HepG2 (cell line): ENCODE measurements around the gene LRRC45. TPM values are rescaled to one million over a fixed set of nuclear protein-coding genes. Genes with fewer than 3 reads are reported as not detected.

ENCODE experiments used
- DMAP1 ChIP-seq: IDR thresholded peaks from 2 replicates; pipeline ENCODE4 v1.6.1; 2016
- FOXJ3 ChIP-seq: sonication (generic); formaldehyde crosslinking; IDR thresholded peaks from 2 replicates; pipeline ENCODE4 v1.4.0; 2020; ENCODE audit warnings: missing genetic modification reagents, mild to moderate bottlenecking, borderline replicate concordance
- FOXK1 ChIP-seq: sonication (generic); formaldehyde crosslinking; IDR thresholded peaks from 2 replicates; pipeline ENCODE4 v1.4.0; 2020; ENCODE audit warnings: low read depth, missing genetic modification reagents, borderline replicate concordance
- GPBP1L1 ChIP-seq: sonication (generic); formaldehyde crosslinking; IDR thresholded peaks from 2 replicates; pipeline ENCODE4 v1.5.0; 2020; ENCODE audit warnings: mild to moderate bottlenecking, missing genetic modification reagents
- HMGA1 ChIP-seq: sonication (generic); formaldehyde crosslinking; conservative IDR thresholded peaks from 2 replicates; pipeline ENCODE4 v1.4.0; 2020; ENCODE audit warnings: missing genetic modification reagents
- NFE2L2 ChIP-seq: fragments of 150-350 bp; IDR thresholded peaks from 2 replicates; pipeline ENCODE4 v1.6.1; 2014; ENCODE audit warnings: low read length
- PCBP1 ChIP-seq: fragments of 200-400 bp; formaldehyde crosslinking; IDR thresholded peaks from 2 replicates; pipeline ENCODE4 v1.6.1; 2017; ENCODE audit warnings: mild to moderate bottlenecking, low read depth, low read length, borderline replicate concordance
- PLSCR1 ChIP-seq: sonication (generic); formaldehyde crosslinking; IDR thresholded peaks from 2 replicates; pipeline ENCODE4 v1.5.0; 2020; ENCODE audit warnings: missing genetic modification reagents, mild to moderate bottlenecking, borderline replicate concordance
- POLR2A ChIP-seq, 2 experiments: IDR thresholded peaks; 2 replicates each; pipeline ENCODE4 v1.6.1; 2011; ENCODE audit warnings: low read depth in 2 of 2, low read length in 2 of 2, mild to moderate bottlenecking in 1 of 2, moderate library complexity in 1 of 2; ENCODE audit not compliant: insufficient read depth in 1 of 2
- ZBTB21 ChIP-seq: sonication (generic); formaldehyde crosslinking; IDR thresholded peaks from 2 replicates; pipeline ENCODE4 v1.4.0; 2020; ENCODE audit warnings: missing genetic modification reagents
- ZFP62 ChIP-seq: sonication (generic); formaldehyde crosslinking; IDR thresholded peaks from 2 replicates; pipeline ENCODE4 v1.4.0; 2020; ENCODE audit warnings: missing genetic modification reagents
- ZNF3 ChIP-seq: IDR thresholded peaks from 2 replicates; pipeline ENCODE4 v1.7.0; 2017; ENCODE audit warnings: inconsistent platforms
- ZNF362 ChIP-seq: sonication (generic); formaldehyde crosslinking; IDR thresholded peaks from 2 replicates; pipeline ENCODE4 v1.4.0; 2020; ENCODE audit warnings: missing genetic modification reagents, mild to moderate bottlenecking, borderline replicate concordance
- ZNF367 ChIP-seq: sonication (generic); formaldehyde crosslinking; IDR thresholded peaks from 2 replicates; pipeline ENCODE4 v1.4.0; 2020; ENCODE audit warnings: missing genetic modification reagents, borderline replicate concordance
- ZNF446 ChIP-seq: sonication (generic); formaldehyde crosslinking; IDR thresholded peaks from 2 replicates; pipeline ENCODE4 v1.5.0; 2020; ENCODE audit warnings: mild to moderate bottlenecking, missing genetic modification reagents
- ZNF460 ChIP-seq: sonication (generic); formaldehyde crosslinking; IDR thresholded peaks from 2 replicates; pipeline ENCODE4 v1.5.1; 2020; ENCODE audit warnings: missing genetic modification reagents, mild to moderate bottlenecking, borderline replicate concordance
- ZNF496 ChIP-seq: sonication (generic); formaldehyde crosslinking; IDR thresholded peaks from 2 replicates; pipeline ENCODE4 v1.8.1; 2023; ENCODE audit warnings: mild to moderate bottlenecking, moderate library complexity, missing genetic modification reagents; ENCODE audit not compliant: insufficient replicate concordance
- ZNF552 ChIP-seq: sonication (generic); formaldehyde crosslinking; IDR thresholded peaks from 2 replicates; pipeline ENCODE4 v1.9.0; 2022; ENCODE audit warnings: missing genetic modification reagents, mild to moderate bottlenecking, borderline replicate concordance
- ZNF678 ChIP-seq: sonication (generic); formaldehyde crosslinking; IDR thresholded peaks from 2 replicates; pipeline ENCODE4 v1.4.0; 2020; ENCODE audit warnings: mild to moderate bottlenecking, missing genetic modification reagents
- ZNF704 ChIP-seq: sonication (generic); formaldehyde crosslinking; IDR thresholded peaks from 2 replicates; pipeline ENCODE4 v1.8.1; 2023; ENCODE audit warnings: mild to moderate bottlenecking, inconsistent platforms, moderate library complexity, missing genetic modification reagents, borderline replicate concordance
- ZNF788 ChIP-seq: sonication (generic); formaldehyde crosslinking; IDR thresholded peaks from 2 replicates; pipeline ENCODE4 v1.5.0; 2020; ENCODE audit warnings: mild to moderate bottlenecking, missing genetic modification reagents, borderline replicate concordance
- ZXDC ChIP-seq: sonication (generic); formaldehyde crosslinking; IDR thresholded peaks from 2 replicates; pipeline ENCODE4 v1.5.0; 2020; ENCODE audit warnings: mild to moderate bottlenecking, missing genetic modification reagents
- polyA plus RNA-seq, 8 experiments: library from polyadenylated mRNA; depleted of rRNA in 3 of 8; stranded (reverse) in 7 of 8; unstranded in 1 of 8; fragments of >200 nt; fragmentation: Illumina TruSeq in 4 of 8; extraction: Trizol in 4 of 8; gene quantifications; 2 replicates each; pipeline versions ENCODE4 v1.2.1 to v1.2.3, GENCODE V29; 2011 to 2016; ENCODE audit warnings: low read depth in 4 of 8, missing spikeins in 1 of 8, mixed read lengths in 1 of 8; ENCODE audit not compliant: insufficient read depth in 1 of 8
- total RNA-seq, 5 experiments: library from RNA; depleted of rRNA; stranded (reverse); fragments of >200 nt; fragmentation: Illumina TruSeq; extraction: Trizol; gene quantifications; 2 replicates each; pipeline ENCODE4 v1.2.3, GENCODE V29; 2016; ENCODE audit warnings: low read depth in 1 of 5

LRRC45 gene
- total and polyA plus RNA-seq, 2 of the 13 experiments (the other 11 are each of a cell fraction or from before 2014, with no cell fraction given) = 11.6 to 48.1 TPM

GRCh38 chr17:82065638-82066303, 42.7 kb downstream of the LRRC45 start, which contains the start of gene DUS1L (continued):
- no peak for TF ChIP-seq HMGA1 (CRISPR knock-in tag)
- TF ChIP-seq FOXJ3 = no peak
- TF ChIP-seq ZBTB21 (CRISPR knock-in tag) = 0 out of 2 replicates have a peak, but pooled peaks have one; percentile 28
- peak; percentile 68 for TF ChIP-seq ZNF362
- peak; percentile 83; the same call in 1 of the 2 replicates for TF ChIP-seq PCBP1
- no peak for TF ChIP-seq ZNF3
- peak; percentile 72; the same call in 1 of the 2 replicates for TF ChIP-seq FOXK1 (CRISPR knock-in tag)
- TF ChIP-seq GPBP1L1 (CRISPR knock-in tag) = no peak
- peak; percentile 14; the same call in 1 of the 2 replicates for TF ChIP-seq ZNF460
- TF ChIP-seq PLSCR1 (CRISPR knock-in tag) = 0 out of 2 replicates have a peak, but pooled peaks have one; percentile 40
- peak; percentile 86; the same call in 1 of the 2 replicates for TF ChIP-seq ZNF678 (CRISPR knock-in tag)
- peak; percentile 69; the same call in 1 of the 2 replicates for TF ChIP-seq ZFP62 (CRISPR knock-in tag)
- TF ChIP-seq ZNF496 (CRISPR knock-in tag) = no peak
- 0 out of 4 replicates have a peak, but pooled peaks of 1 of the 2 experiments have one; percentile 38 for TF ChIP-seq POLR2A (IDR thresholded peaks at IDR 0.05; ENCODE audit: insufficient read depth in 1 of 2, low read depth in 2 of 2, low read length in 2 of 2)
- TF ChIP-seq NFE2L2 = no peak
- 0 out of 2 replicates have a peak, but pooled peaks have one; percentile 65 for TF ChIP-seq ZNF552
- TF ChIP-seq ZNF446 (CRISPR knock-in tag) = peak; percentile 89
- TF ChIP-seq ZNF788 (CRISPR knock-in tag) = peak; percentile 96
- peak; percentile 81 for TF ChIP-seq DMAP1 (CRISPR knock-in tag)
- TF ChIP-seq ZXDC (CRISPR knock-in tag) = peak; percentile 86; the same call in 1 of the 2 replicates
- 0 out of 2 replicates have a peak, but pooled peaks have one; percentile 53 for TF ChIP-seq ZNF367
- no peak for TF ChIP-seq ZNF704 (CRISPR knock-in tag)
